Measurements from ENCODE around the gene JTB.
"Not testable (repeated sequence)": the region's sequence is repeated elsewhere in the genome, so short reads cannot be mapped to it uniquely, and the experiment has no call there.

- TF ChIP-seq, protein P1, sequence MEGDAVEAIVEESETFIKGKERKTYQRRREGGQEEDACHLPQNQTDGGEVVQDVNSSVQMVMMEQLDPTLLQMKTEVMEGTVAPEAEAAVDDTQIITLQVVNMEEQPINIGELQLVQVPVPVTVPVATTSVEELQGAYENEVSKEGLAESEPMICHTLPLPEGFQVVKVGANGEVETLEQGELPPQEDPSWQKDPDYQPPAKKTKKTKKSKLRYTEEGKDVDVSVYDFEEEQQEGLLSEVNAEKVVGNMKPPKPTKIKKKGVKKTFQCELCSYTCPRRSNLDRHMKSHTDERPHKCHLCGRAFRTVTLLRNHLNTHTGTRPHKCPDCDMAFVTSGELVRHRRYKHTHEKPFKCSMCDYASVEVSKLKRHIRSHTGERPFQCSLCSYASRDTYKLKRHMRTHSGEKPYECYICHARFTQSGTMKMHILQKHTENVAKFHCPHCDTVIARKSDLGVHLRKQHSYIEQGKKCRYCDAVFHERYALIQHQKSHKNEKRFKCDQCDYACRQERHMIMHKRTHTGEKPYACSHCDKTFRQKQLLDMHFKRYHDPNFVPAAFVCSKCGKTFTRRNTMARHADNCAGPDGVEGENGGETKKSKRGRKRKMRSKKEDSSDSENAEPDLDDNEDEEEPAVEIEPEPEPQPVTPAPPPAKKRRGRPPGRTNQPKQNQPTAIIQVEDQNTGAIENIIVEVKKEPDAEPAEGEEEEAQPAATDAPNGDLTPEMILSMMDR (IDR thresholded peaks at IDR 0.05; ENCODE audit: borderline replicate concordance, extremely low read depth, low read length, poor library complexity, severe bottlenecking), result not testable (repeated sequence)
- not testable (repeated sequence) for TF ChIP-seq EZH2 (IDR thresholded peaks at IDR 0.05; ENCODE audit: borderline replicate concordance, low read depth, low read length, severe bottlenecking)
These were observed 1.6 kb upstream of the JTB start for GRCh38 chr1:153979091-153979490.
